ENCODE measurements around the gene SCUBE3. TPM values are rescaled to one million over a fixed set of nuclear protein-coding genes. Genes with fewer than 3 reads are reported as not detected.

Gene SCUBE3
- total and polyA plus RNA-seq, 2 of the 13 experiments (the other 11 are each of a cell fraction or from before 2014, with no cell fraction given), result not detected

- no peak for TF ChIP-seq ZNF460 (CRISPR knock-in tag; IDR thresholded peaks at IDR 0.05; ENCODE audit: borderline replicate concordance)
- TF ChIP-seq ZNF142 (CRISPR knock-in tag; IDR thresholded peaks at IDR 0.05), result peak; percentile 99
- peak; percentile 43; the same call in 1 of the 2 replicates for TF ChIP-seq ZC3H4 (CRISPR knock-in tag; IDR thresholded peaks at IDR 0.05; ENCODE audit: borderline replicate concordance)
- TF ChIP-seq ZNF207 (IDR thresholded peaks at IDR 0.05; ENCODE audit: borderline replicate concordance), result no peak
- peak; percentile 100 for TF ChIP-seq CREB1 (IDR thresholded peaks at IDR 0.05)
- TF ChIP-seq CREB1 (CRISPR knock-in tag; IDR thresholded peaks at IDR 0.05), result peak; percentile 98
- 0 out of 2 replicates have a peak, but pooled peaks have one; percentile 81 for TF ChIP-seq TBP (CRISPR knock-in tag; IDR thresholded peaks at IDR 0.05)
- peak; percentile 89 for TF ChIP-seq ZNF605 (CRISPR knock-in tag; IDR thresholded peaks at IDR 0.05)
- TF ChIP-seq SMAD1 (CRISPR knock-in tag; IDR thresholded peaks at IDR 0.05; ENCODE audit: borderline replicate concordance, low read depth), result no peak
- TF ChIP-seq POGK (CRISPR knock-in tag; conservative IDR thresholded peaks at IDR 0.05), result peak; percentile 98
- no peak for TF ChIP-seq KDM1A (CRISPR knock-in tag; IDR thresholded peaks at IDR 0.05)
- TF ChIP-seq SP5 (CRISPR knock-in tag; IDR thresholded peaks at IDR 0.05; ENCODE audit: borderline replicate concordance, low read depth), result peak; percentile 88
- no peak; the same call in 1 of the 2 replicates for TF ChIP-seq ZNF572 (CRISPR knock-in tag; IDR thresholded peaks at IDR 0.05)
- TF ChIP-seq ZNF101 (CRISPR knock-in tag; IDR thresholded peaks at IDR 0.05; ENCODE audit: borderline replicate concordance, low read depth), result 0 out of 2 replicates have a peak, but pooled peaks have one; percentile 83
- TF ChIP-seq ZNF326 (CRISPR knock-in tag; IDR thresholded peaks at IDR 0.05; ENCODE audit: borderline replicate concordance), result peak; percentile 56; the same call in 1 of the 2 replicates
- TF ChIP-seq ZNF260 (CRISPR knock-in tag; IDR thresholded peaks at IDR 0.05; ENCODE audit: borderline replicate concordance, low read depth), result no peak
- peak; percentile 97; the same call in 1 of the 2 replicates for TF ChIP-seq ZSCAN5A (CRISPR knock-in tag; IDR thresholded peaks at IDR 0.05; ENCODE audit: borderline replicate concordance)
- TF ChIP-seq RFXANK (CRISPR knock-in tag; IDR thresholded peaks at IDR 0.05), result peak; percentile 91
- peak; percentile 62 to 66; a peak in 3 of 4 replicates for TF ChIP-seq NR2F1 (CRISPR knock-in tag; IDR thresholded peaks at IDR 0.05)
- TF ChIP-seq ZNF777 (CRISPR knock-in tag; IDR thresholded peaks at IDR 0.05), result peak; percentile 48
- peak; percentile 86; the same call in 1 of the 2 replicates for TF ChIP-seq ARID2 (CRISPR knock-in tag; IDR thresholded peaks at IDR 0.05; ENCODE audit: borderline replicate concordance)
Observed at GRCh38 chr6:35259194-35259947, 45.6 kb downstream of the SCUBE3 start, which contains the start of gene ZNF76 (continued).
